Stomach (tissue), 4 donors: ENCODE data around the gene APCDD1L.

Experiments
- CTCF ChIP-seq, 7 experiments: fragments of 450-650 bp in 4 of 7; fragments of 200-600 bp in 3 of 7; sonication (generic) in 3 of 7; IDR thresholded peaks; one replicate each; pipeline ENCODE4 v1.5.1; 2016 to 2019; ENCODE audit warnings: antibody characterized with exemption in 7 of 7, control low read depth in 2 of 7, mild to moderate bottlenecking in 1 of 7
- EP300 ChIP-seq: sonication (generic); formaldehyde crosslinking; IDR thresholded peaks from one replicate; pipeline ENCODE4 v1.6.1; 2017; ENCODE audit warnings: antibody characterized with exemption
- POLR2A ChIP-seq, 4 donors: fragments of 450-650 bp; IDR thresholded peaks; one replicate each; pipeline ENCODE4 v1.6.1; 2016; ENCODE audit warnings: antibody characterized with exemption in 4 of 4, control low read depth in 2 of 4, mild to moderate bottlenecking in 1 of 4, moderate library complexity in 1 of 4

- TF ChIP-seq CTCF (IDR thresholded peaks at IDR 0.05): no peak
- TF ChIP-seq EP300: no peak
- no peak for TF ChIP-seq POLR2A (IDR thresholded peaks at IDR 0.05)
Measured at GRCh38 chr20:58428364-58428763, 86.8 kb downstream of the APCDD1L start.
